Heart left ventricle (tissue), 16 donors: Measurements from ENCODE around the gene ADGRA1. TPM values are rescaled to one million over a fixed set of nuclear protein-coding genes. Genes with fewer than 3 reads are reported as not detected.
"Not testable (repeated sequence)": the region's sequence is repeated elsewhere in the genome, so short reads cannot be mapped to it uniquely, and the experiment has no call there.

Experiments used
- ATAC-seq, 4 donors: fragments of 200-7000 bp; cut with Tn5 transposase; one replicate each; pipeline ENCODE4 v1.9.1; 2020 to 2022; ENCODE audit warnings: moderate library complexity in 4 of 4, mild to moderate bottlenecking in 3 of 4, moderate number of reproducible peaks in 1 of 4
- DNase-seq, 5 donors: peaks; one replicate each; pipeline ENCODE4 v3.0.0-alpha.2; 2020
- H3K27ac ChIP-seq, 12 donors: fragments of 200-600 bp; sonication (generic) in 4 of 12; one replicate each; pipeline versions ENCODE4 v1.5.0 to v1.8.0; 2016 to 2022; ENCODE audit warnings: mild to moderate bottlenecking in 2 of 12
- H3K27me3 ChIP-seq, 9 donors: fragments of 200-600 bp; sonication (generic) in 2 of 9; one replicate each; pipeline versions ENCODE4 v1.5.1 to v1.8.0; 2016 to 2022; ENCODE audit warnings: mild to moderate bottlenecking in 3 of 9
- H3K36me3 ChIP-seq, 9 donors: fragments of 200-600 bp; sonication (generic) in 2 of 9; one replicate each; pipeline versions ENCODE4 v1.5.0 to v1.8.0; 2018 to 2022; ENCODE audit warnings: mild to moderate bottlenecking in 2 of 9
- H3K4me1 ChIP-seq, 12 donors: fragments of 200-600 bp; sonication (generic) in 4 of 12; one replicate each; pipeline versions ENCODE4 v1.5.0 to v1.8.0; 2016 to 2022; ENCODE audit warnings: mild to moderate bottlenecking in 3 of 12
- H3K4me3 ChIP-seq, 12 donors: fragments of 200-600 bp; sonication (generic) in 4 of 12; one replicate each; pipeline versions ENCODE4 v1.5.0 to v1.8.0; 2017 to 2022; ENCODE audit warnings: mild to moderate bottlenecking in 9 of 12, moderate library complexity in 4 of 12
- H3K9me3 ChIP-seq, 12 donors: fragments of 200-600 bp; sonication (generic) in 4 of 12; one replicate each; pipeline versions ENCODE4 v1.5.0 to v1.8.0; 2016 to 2022; ENCODE audit warnings: mild to moderate bottlenecking in 1 of 12
- POLR2A ChIP-seq, 2 donors: fragments of 450-650 bp; IDR thresholded peaks; one replicate each; pipeline ENCODE4 v1.6.1; 2017; ENCODE audit warnings: antibody characterized with exemption in 2 of 2, mild to moderate bottlenecking in 2 of 2, moderate library complexity in 2 of 2
- WGBS, 4 donors: extraction: QIAGEN DNeasy Blood & Tissue Kit in 2 of 4; methylation state at CpG; one replicate each; pipeline versions ENCODE4 v1.1.5 to v1.1.7; 2013 to 2018; 5-methylcytosine and 5-hydroxymethylcytosine counted together
- intact Hi-C, 10 donors: fragments of 100-400 bp; cut with DNase I; formaldehyde crosslinking; loops; one replicate each; pipeline versions ENCODE4 v1.11.1 to v1.14.2; 2022
- polyA plus RNA-seq, 2 donors: library from polyadenylated mRNA; stranded (reverse); fragments of 200-250 nt; gene quantifications; one replicate each; pipeline ENCODE4 v1.2.3, GENCODE V29; 2013
- total RNA-seq, 9 donors: library from RNA; depleted of rRNA in 2 of 9; stranded (reverse); fragments of >200 nt in 2 of 9; fragmentation: NEBNext Ultra II Directional in 3 of 9; extraction: Animal tissue kit (Norgen Biotek cat#: 25700) in 3 of 9; gene quantifications; one replicate each; pipeline versions ENCODE4 v1.1.0 to v1.2.4, GENCODE V29; 2016 to 2023
- TF ChIP-seq, protein P1 (sequence below), 12 donors: fragments of 200-600 bp; sonication (generic) in 4 of 12; IDR thresholded peaks; one replicate each; pipeline versions ENCODE4 v1.5.0 to v1.8.0; 2018 to 2022; ENCODE audit warnings: antibody characterized with exemption in 12 of 12, mild to moderate bottlenecking in 5 of 12
- donor health status: ischemic (EF 13 %, LVEDD 7.1; RV severe dilation, severe dysfunction).
- donor health status: healthy with polysubstance abuse.
- donor health status: DM: no; HTN: yes; CAD: no.
- donor health status: DM: no; HTN: no; CAD: no.
- donor health status: ischemic (EF 25% LVEDD 6.9; RV normal size, moderate dysfunction).
- donor health status: ischemic (EF 25% LVEDD 5.7; RV mildly dilated, moderate dysfunction).
- donor health status: healthy.
- donor health status: DM: yes; HTN: yes; CAD: no.
- donor health status: ischemic (EF 35%, LVEDD 5.7; RV mildly dilated, moderate dysfunction).
- donor health status: nonischemic (EF 11% LVEDD 7.7; RV severe dilation, severe dysfunction).
- donor health status: DM: yes; HTN: yes; CAD: no.
- donor health status: PGD.
- donor health status: ischemic (EF 29% LVEDD 5.4; RV normal size, mild dysfunction).
- donor health status: nonischemic (EF 23%, LVEDD 6.1; RV moderate dilation, normal function).

The ADGRA1 gene
- total and polyA plus RNA-seq, 11 donors = 0.03 to 0.19 (median 0.13) TPM; not detected in 8

DNA sequence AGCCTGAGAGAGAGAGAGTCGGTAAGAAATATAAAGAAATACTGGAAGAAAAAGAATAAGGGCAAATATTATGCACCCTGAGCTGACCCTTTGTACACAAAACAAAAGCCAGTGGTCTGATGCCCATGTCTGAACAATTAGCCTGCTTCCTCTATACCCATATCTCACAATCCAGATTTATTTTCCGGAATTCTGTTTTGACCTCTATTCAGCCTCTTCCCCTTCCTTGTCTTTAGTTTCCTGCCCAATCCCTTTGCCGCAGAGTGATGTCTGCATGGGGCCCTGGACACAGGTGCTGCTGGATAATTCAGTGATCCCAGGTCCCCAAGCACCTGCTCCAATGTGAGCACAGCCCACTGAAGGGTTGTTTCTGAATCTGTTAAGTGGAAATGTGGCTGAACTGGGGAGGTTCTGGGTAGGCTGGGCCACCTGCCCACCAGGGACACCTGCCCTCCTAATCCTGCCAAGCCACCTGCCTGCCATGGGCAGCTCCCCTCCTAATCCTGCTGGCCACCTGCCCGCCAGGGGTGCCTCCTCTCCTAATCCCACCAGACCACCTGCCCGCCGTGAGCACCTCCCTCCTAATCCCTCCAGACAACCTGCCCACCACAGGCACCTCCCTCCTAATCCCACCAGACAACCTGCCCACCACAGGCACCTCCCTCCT, 23.0 kb downstream of the ADGRA1 start:
- Histone ChIP-seq H3K4me3 (no peak overlapping the region), H3K9me3 (peaks cover 0 to 28% (median 19%) of the 10 kb centered on the region in 12 donors), H3K27me3 (peaks cover 0 to 6% (median 0%) of the 10 kb centered on the region in 9 donors), H3K4me1 (peaks cover 0 to 11% (median 0%) of the 10 kb centered on the region in 12 donors), H3K36me3 (no peaks in the 10 kb centered on the region), H3K27ac (peak overlapping the region in 1 of 12 donors; percentile 11)
- DNase-seq (no peak), ATAC-seq (no peak)
- 50 to 65% (median 56%) methylated on average over 4 to 6 of the region's 6 CpGs for WGBS, 4 donors
- intact Hi-C loops = no loop called here
- TF ChIP-seq, protein P1, sequence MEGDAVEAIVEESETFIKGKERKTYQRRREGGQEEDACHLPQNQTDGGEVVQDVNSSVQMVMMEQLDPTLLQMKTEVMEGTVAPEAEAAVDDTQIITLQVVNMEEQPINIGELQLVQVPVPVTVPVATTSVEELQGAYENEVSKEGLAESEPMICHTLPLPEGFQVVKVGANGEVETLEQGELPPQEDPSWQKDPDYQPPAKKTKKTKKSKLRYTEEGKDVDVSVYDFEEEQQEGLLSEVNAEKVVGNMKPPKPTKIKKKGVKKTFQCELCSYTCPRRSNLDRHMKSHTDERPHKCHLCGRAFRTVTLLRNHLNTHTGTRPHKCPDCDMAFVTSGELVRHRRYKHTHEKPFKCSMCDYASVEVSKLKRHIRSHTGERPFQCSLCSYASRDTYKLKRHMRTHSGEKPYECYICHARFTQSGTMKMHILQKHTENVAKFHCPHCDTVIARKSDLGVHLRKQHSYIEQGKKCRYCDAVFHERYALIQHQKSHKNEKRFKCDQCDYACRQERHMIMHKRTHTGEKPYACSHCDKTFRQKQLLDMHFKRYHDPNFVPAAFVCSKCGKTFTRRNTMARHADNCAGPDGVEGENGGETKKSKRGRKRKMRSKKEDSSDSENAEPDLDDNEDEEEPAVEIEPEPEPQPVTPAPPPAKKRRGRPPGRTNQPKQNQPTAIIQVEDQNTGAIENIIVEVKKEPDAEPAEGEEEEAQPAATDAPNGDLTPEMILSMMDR (IDR thresholded peaks at IDR 0.05) = no peak
- no peak for TF ChIP-seq POLR2A (IDR thresholded peaks at IDR 0.05)

GRCh38 chr10:133111640-133112039, 23.9 kb downstream of the ADGRA1 start:
- intact Hi-C loops = not testable (repeated sequence)
- peak in 1 of 5 donors; percentile 10 for DNase-seq
- 13 to 31% (median 20%) methylated on average over 4 to 6 of the region's 7 CpGs for WGBS, 4 donors

DNA sequence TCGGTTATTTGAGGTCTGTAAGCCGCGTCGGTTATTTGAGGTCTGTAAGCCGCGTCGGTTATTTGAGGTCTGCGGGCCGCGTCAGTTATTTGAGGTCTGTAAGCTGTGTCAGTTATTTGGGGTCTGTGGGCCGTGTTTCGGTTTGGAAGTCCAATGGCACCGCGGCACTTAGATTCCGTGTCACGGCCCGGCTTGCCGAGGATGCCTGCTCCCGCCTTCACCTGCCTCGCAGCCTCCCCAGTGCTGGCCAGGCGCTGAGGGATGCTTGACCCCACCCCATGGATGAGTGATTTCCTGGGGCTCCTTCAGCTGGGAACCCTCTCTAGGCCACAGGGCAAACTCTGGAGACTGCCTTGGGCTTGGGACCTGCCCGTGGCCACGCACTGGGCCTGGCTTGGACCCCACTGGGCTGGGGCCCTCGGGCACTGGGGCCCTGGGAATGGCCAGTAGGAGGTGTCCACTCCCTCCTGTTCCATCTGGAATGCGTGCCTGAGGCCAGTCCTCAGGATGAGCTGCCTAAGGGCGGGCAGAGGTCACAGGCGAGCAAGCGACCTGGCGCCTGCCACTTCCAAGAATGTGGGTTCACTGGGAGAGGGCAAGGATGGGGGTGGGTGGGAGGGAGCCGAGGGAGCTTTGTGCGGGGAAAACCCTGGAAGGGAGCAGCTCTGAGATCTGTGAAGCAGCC, 25.6 kb downstream of the ADGRA1 start:
- TF ChIP-seq POLR2A (IDR thresholded peaks at IDR 0.05) = no peak
- TF ChIP-seq, protein P1 (IDR thresholded peaks at IDR 0.05) = no peak
- ATAC-seq (no peak), DNase-seq (peak in 1 of 5 donors; percentile 44)
- peaks cover 0 to 11% (median 0%) of the 10 kb centered on the region in 12 donors for H3K4me1 ChIP-seq
- H3K27ac ChIP-seq = no peak overlapping the region
- intact Hi-C loops = no loop called here
- peaks cover 0 to 6% (median under 1%) of the 10 kb centered on the region in 12 donors for H3K9me3 ChIP-seq
- no peak overlapping the region for H3K4me3 ChIP-seq
- H3K27me3 ChIP-seq = no peaks in the 10 kb centered on the region
- H3K36me3 ChIP-seq = no peaks in the 10 kb centered on the region
- WGBS, 4 donors = 83 to 93% (median 89%) methylated on average over 19 to 31 of the region's 31 CpGs

More at GRCh38 chr10:133111640-133112039, 23.9 kb downstream of the ADGRA1 start:
- not testable (repeated sequence) for H3K36me3 ChIP-seq, H3K27ac ChIP-seq, H3K27me3 ChIP-seq, H3K4me3 ChIP-seq, ATAC-seq
- Histone ChIP-seq H3K9me3 (peaks cover 0 to 23% (median 16%) of the 10 kb centered on the region in 12 donors), H3K4me1 (peaks cover 0 to 11% (median 0%) of the 10 kb centered on the region in 12 donors)

GRCh38 chr10:133113847-133114246, 26.1 kb downstream of the ADGRA1 start:
- no peak overlapping the region for H3K4me3 ChIP-seq
- no peak for TF ChIP-seq POLR2A (IDR thresholded peaks at IDR 0.05)
- TF ChIP-seq, protein P1 (IDR thresholded peaks at IDR 0.05) = no peak
- no peaks in the 10 kb centered on the region for H3K27me3 ChIP-seq
- intact Hi-C loops = no loop called here
- no peak overlapping the region for H3K27ac ChIP-seq
- no peak for ATAC-seq
- DNase-seq = no peak
- no peaks in the 10 kb centered on the region for H3K36me3 ChIP-seq
- peaks cover 0 to 3% (median 0%) of the 10 kb centered on the region in 12 donors for H3K9me3 ChIP-seq
- WGBS, 4 donors = 74 to 88% (median 84%) methylated on average over 3 to 12 of the region's 12 CpGs
- peaks cover 0 to 11% (median 0%) of the 10 kb centered on the region in 12 donors for H3K4me1 ChIP-seq
